PC-3 (cell line): ENCODE data around the gene ENPP3.

Source experiments
- CTCF ChIP-seq: fragments of 300-600 bp; sonication (generic); conservative IDR thresholded peaks from 2 replicates; pipeline ENCODE4 v1.5.1; 2017; ENCODE audit warnings: antibody characterized with exemption, low read depth, mild to moderate bottlenecking, low read length
- EZH2 ChIP-seq: fragments of 300-600 bp; sonication (generic); IDR thresholded peaks from one replicate; pipeline ENCODE4 v1.6.1; 2017; ENCODE audit warnings: antibody characterized with exemption, mild to moderate bottlenecking, low read length; ENCODE audit not compliant: unreplicated experiment

GRCh38 chr6:131602781-131603312, 34.3 kb upstream of the ENPP3 start:
- no peak for TF ChIP-seq CTCF
- TF ChIP-seq EZH2, result no peak
